ENCODE results near the gene ITLN1.

Gene ITLN1

DNA sequence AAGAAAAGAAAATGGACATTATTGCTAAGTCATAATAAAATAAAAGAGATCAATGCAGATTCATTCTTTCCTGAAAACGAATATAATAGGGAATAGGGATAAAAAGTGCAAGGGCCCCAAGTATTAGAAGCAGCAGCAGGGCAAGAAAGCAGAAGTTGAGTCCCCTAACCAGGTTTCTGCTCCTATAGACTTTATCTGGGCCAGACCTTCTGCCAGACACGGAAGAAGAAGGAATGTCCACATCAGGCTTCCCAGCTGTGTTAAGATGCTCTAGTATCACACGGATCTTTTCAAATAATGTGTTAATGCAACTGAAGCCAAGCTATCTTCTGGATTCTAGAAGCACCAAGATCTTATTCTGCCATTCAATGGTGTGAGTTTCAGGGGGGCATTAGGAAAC lies 49.2 kb downstream of the ITLN1 start:
- in situ Hi-C loops (cut with MboI; ENCODE audit: low sequenced_read_pairs, unreplicated experiment), result loop anchor here (5.0 to 10.0 kb wide), 3 partner anchors 58 to 117 kb away; partner anchors contain the start of gene ITLN2
- TF ChIP-seq, protein P1, sequence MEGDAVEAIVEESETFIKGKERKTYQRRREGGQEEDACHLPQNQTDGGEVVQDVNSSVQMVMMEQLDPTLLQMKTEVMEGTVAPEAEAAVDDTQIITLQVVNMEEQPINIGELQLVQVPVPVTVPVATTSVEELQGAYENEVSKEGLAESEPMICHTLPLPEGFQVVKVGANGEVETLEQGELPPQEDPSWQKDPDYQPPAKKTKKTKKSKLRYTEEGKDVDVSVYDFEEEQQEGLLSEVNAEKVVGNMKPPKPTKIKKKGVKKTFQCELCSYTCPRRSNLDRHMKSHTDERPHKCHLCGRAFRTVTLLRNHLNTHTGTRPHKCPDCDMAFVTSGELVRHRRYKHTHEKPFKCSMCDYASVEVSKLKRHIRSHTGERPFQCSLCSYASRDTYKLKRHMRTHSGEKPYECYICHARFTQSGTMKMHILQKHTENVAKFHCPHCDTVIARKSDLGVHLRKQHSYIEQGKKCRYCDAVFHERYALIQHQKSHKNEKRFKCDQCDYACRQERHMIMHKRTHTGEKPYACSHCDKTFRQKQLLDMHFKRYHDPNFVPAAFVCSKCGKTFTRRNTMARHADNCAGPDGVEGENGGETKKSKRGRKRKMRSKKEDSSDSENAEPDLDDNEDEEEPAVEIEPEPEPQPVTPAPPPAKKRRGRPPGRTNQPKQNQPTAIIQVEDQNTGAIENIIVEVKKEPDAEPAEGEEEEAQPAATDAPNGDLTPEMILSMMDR (IDR thresholded peaks at IDR 0.05; ENCODE audit: borderline replicate concordance, control extremely low read depth, extremely low read depth, insufficient read depth, missing control alignments), result no peak
- DNase-seq (ENCODE audit: low spot score), result no peak

DNA sequence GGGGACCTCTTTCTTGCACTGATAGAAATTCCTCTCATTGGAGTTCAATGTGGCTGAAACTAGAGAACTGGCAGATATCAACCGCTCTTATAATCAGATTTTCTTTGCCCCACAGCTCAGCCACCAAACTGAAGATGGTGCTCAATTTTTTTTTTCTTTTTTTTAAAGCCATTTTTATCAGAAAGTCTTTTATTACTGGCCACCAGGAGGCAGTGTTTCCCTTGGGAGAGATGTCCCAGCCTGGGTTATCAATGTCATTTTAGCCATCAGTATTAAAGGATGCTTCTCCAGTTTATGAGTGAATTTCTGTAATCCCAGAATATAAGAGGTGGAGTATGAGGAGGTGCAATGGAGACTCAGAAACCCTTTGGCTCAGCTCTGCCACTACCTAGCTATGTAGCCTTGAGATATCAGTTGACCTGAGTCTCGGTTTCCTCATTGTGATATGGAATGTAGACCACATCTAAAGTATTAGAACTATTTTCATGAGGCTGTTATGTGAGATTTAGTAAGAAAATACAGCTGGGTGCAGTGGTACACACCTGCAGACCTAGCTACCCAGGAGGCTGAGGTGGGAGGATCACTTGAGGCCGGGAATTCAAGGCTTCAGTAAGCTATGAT lies 49.9 kb downstream of the ITLN1 start:
- peak; percentile 42 for DNase-seq (ENCODE audit: low spot score)
- TF ChIP-seq, protein P1 (IDR thresholded peaks at IDR 0.05; ENCODE audit: borderline replicate concordance, control extremely low read depth, extremely low read depth, insufficient read depth, missing control alignments), result peak; percentile 68
- in situ Hi-C loops (cut with MboI; ENCODE audit: low sequenced_read_pairs, unreplicated experiment), result loop anchor here (5.0 to 10.0 kb wide), 3 partner anchors 58 to 117 kb away; partner anchors contain the start of gene ITLN2

GRCh38 chr1:160830321-160831153 lies 54.4 kb downstream of the ITLN1 start:
- DNase-seq (ENCODE audit: low spot score), result peak; percentile 60
- TF ChIP-seq, protein P1 (IDR thresholded peaks at IDR 0.05; ENCODE audit: borderline replicate concordance, control extremely low read depth, extremely low read depth, insufficient read depth, missing control alignments), result peak; percentile 64
- in situ Hi-C loops (cut with MboI; ENCODE audit: low sequenced_read_pairs, unreplicated experiment), result loop anchor here (10.0 kb wide), 1 partner anchor 106 kb away; no protein-coding TSS in a partner anchor

GRCh38 chr1:160829766-160830165 lies 55.2 kb downstream of the ITLN1 start:
- TF ChIP-seq, protein P1 (IDR thresholded peaks at IDR 0.05; ENCODE audit: borderline replicate concordance, control extremely low read depth, extremely low read depth, insufficient read depth, missing control alignments), result no peak
- no peak for DNase-seq (ENCODE audit: low spot score)
- in situ Hi-C loops (cut with MboI; ENCODE audit: low sequenced_read_pairs, unreplicated experiment), result loop anchor here (10.0 kb wide), 1 partner anchor 105 kb away; no protein-coding TSS in a partner anchor

- TF ChIP-seq, protein P1 (IDR thresholded peaks at IDR 0.05; ENCODE audit: borderline replicate concordance, control extremely low read depth, extremely low read depth, insufficient read depth, missing control alignments), result no peak
- DNase-seq (ENCODE audit: low spot score), result no peak
- in situ Hi-C loops (cut with MboI; ENCODE audit: low sequenced_read_pairs, unreplicated experiment), result no loop called here
These were observed 57.6 kb downstream of the ITLN1 start for GRCh38 chr1:160827418-160827817.

DNA sequence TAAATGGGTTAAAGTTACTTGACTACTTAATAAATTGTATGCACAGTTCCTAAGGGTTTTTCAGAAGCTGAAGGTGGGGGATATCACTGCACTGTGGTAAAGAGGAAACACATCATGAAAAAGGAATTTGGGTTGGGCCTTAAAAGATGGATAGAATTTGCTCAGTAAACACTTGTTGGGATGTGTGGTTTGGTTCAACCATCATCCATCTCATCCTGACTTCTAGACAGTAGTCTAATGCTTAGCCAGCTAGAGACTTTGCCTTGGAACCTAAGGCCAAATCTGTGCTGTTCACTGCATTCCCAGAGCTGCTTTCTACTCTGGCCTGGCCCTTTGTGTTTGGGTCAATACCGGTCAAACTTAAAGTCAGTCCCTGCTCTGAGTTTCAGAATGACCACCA lies 58.4 kb downstream of the ITLN1 start:
- TF ChIP-seq, protein P1 (IDR thresholded peaks at IDR 0.05; ENCODE audit: borderline replicate concordance, control extremely low read depth, extremely low read depth, insufficient read depth, missing control alignments), result no peak
- no peak for DNase-seq (ENCODE audit: low spot score)
- in situ Hi-C loops (cut with MboI; ENCODE audit: low sequenced_read_pairs, unreplicated experiment), result no loop called here
